HL-60 (cell line): ENCODE data around the gene BTN2A1.

Source experiments
- CTCF ChIP-seq: IDR thresholded peaks from one replicate; pipeline ENCODE4 v1.5.1; 2011; ENCODE audit warnings: low read length, control low read depth, inconsistent platforms; ENCODE audit not compliant: insufficient read depth
- GABPA ChIP-seq: IDR thresholded peaks from 2 replicates; pipeline ENCODE4 v1.6.1; 2012; ENCODE audit warnings: low read depth
- POLR2AphosphoS5 ChIP-seq: IDR thresholded peaks from 2 replicates; pipeline ENCODE4 v1.6.1; 2012; ENCODE audit warnings: low read depth
- REST ChIP-seq: IDR thresholded peaks from 2 replicates; pipeline ENCODE4 v1.6.1; 2012; ENCODE audit warnings: low read depth; ENCODE audit not compliant: insufficient replicate concordance

GRCh38 chr6:26415791-26416190 is 42.0 kb upstream of the BTN2A1 start:
- TF ChIP-seq CTCF, result no peak
- no peak for TF ChIP-seq REST
- TF ChIP-seq GABPA, result no peak
- TF ChIP-seq POLR2AphosphoS5, result no peak
